A549 (cell line): ENCODE data around the gene MUC6. TPM values are rescaled to one million over a fixed set of nuclear protein-coding genes. Genes with fewer than 3 reads are reported as not detected.

ENCODE experiments used
- ATAC-seq, 2 experiments: fragments of 200-7000 bp in 1 of 2; fragments of >200 bp in 1 of 2; cut with Nextera tagmentation in 1 of 2; cut with Tn5 transposase in 1 of 2; 3 replicates each; pipeline versions ENCODE4 v1.8.0 to v1.9.1; 2018 to 2020; ENCODE audit warnings: mild to moderate bottlenecking in 1 of 2, moderate library complexity in 1 of 2
- CTCF ChIA-PET: fragments of 300-600 bp; sonication (Branson Sonifier 250); formaldehyde crosslinking; extraction: SDS; loops from one replicate; lab custom pipeline; 2021; ENCODE audit warnings: antibody characterized with exemption, inconsistent platforms; lab: Yijun Ruan, JAX
- POLR2A ChIA-PET: fragments of 350-600 bp; formaldehyde crosslinking; extraction: SDS; loops from one replicate; lab custom pipeline; 2021; ENCODE audit warnings: antibody characterized with exemption, inconsistent platforms; lab: Yijun Ruan, JAX
- DNase-seq, 2 experiments: peaks; one replicate each; pipeline versions ENCODE4 v3.0.0 to v3.0.0-alpha.2; 2011 to 2016; ENCODE audit warnings: low read depth in 1 of 2, low spot score in 1 of 2
- FAIRE-seq: peaks from 2 replicates; lab custom pipeline; 2011; peaks lifted over from hg19 to GRCh38; lab: Jason Lieb, UNC
- H3K27ac ChIP-seq, 2 experiments: fragments of >200 bp; sonication (Bioruptor Twin); formaldehyde crosslinking; 3 replicates each; pipeline ENCODE4 v1.5.1; 2016 to 2017
- H3K4me1 ChIP-seq: fragments of >200 bp; sonication (Bioruptor Twin); formaldehyde crosslinking; 3 replicates; pipeline ENCODE4 v1.6.1; 2016
- H3K4me2 ChIP-seq: fragments of >200 bp; sonication (Bioruptor Twin); formaldehyde crosslinking; 3 replicates; pipeline ENCODE4 v1.6.1; 2016
- H3K4me3 ChIP-seq: fragments of >200 bp; sonication (Bioruptor Twin); formaldehyde crosslinking; 3 replicates; pipeline ENCODE4 v1.5.1; 2016
- H3K9me3 ChIP-seq: fragments of >200 bp; sonication (Bioruptor Twin); formaldehyde crosslinking; 3 replicates; pipeline ENCODE4 v1.6.1; 2016
- BHLHE40 ChIP-seq: IDR thresholded peaks from 2 replicates; pipeline ENCODE4 v1.6.1; 2012; ENCODE audit warnings: low read depth, low read length, inconsistent platforms
- CEBPB ChIP-seq, 2 experiments: fragments of >200 bp in 1 of 2; sonication (Bioruptor Twin) in 1 of 2; formaldehyde crosslinking in 1 of 2; IDR thresholded peaks; 2 replicates each; pipeline ENCODE4 v1.6.1; 2012 to 2016
- CHD4 ChIP-seq: fragments of 200-600 bp; sonication (generic); IDR thresholded peaks from 2 replicates; pipeline ENCODE4 v1.6.1; 2016; ENCODE audit warnings: antibody characterized with exemption, mild to moderate bottlenecking, borderline replicate concordance
- E2F6 ChIP-seq: IDR thresholded peaks from 2 replicates; pipeline ENCODE4 v1.6.1; 2012; ENCODE audit warnings: low read depth, borderline replicate concordance
- EP300 ChIP-seq, 2 experiments: fragments of >200 bp; sonication (Bioruptor Twin); formaldehyde crosslinking; IDR thresholded peaks; 2 replicates in 1 of 2; 3 replicates in 1 of 2; pipeline ENCODE4 v1.6.1; 2016 to 2017
- ESRRA ChIP-seq: fragments of 150-350 bp; IDR thresholded peaks from 2 replicates; pipeline ENCODE4 v1.6.1; 2014; ENCODE audit warnings: mild to moderate bottlenecking, low read length, borderline replicate concordance
- FOSL2 ChIP-seq, 2 experiments: fragments of 450-650 bp in 1 of 2; fragments of >200 bp in 1 of 2; sonication (Bioruptor Twin) in 1 of 2; formaldehyde crosslinking; IDR thresholded peaks; 2 replicates each; pipeline versions ENCODE4 v1.5.0 to v1.6.1; 2016 to 2020; ENCODE audit warnings: mild to moderate bottlenecking in 1 of 2, moderate library complexity in 1 of 2
- FOXS1 ChIP-seq: fragments of 250-450 bp; sonication (Bioruptor Pico); IDR thresholded peaks from 2 replicates; pipeline ENCODE4 v1.5.0; 2020; ENCODE audit warnings: mild to moderate bottlenecking, moderate library complexity
- GATA3 ChIP-seq: IDR thresholded peaks from 2 replicates; pipeline ENCODE4 v1.6.1; 2012; ENCODE audit warnings: borderline replicate concordance
- HDAC2 ChIP-seq: fragments of 200-600 bp; sonication (generic); IDR thresholded peaks from 2 replicates; pipeline ENCODE4 v1.6.1; 2016
- HEYL ChIP-seq: fragments of 250-450 bp; sonication (Bioruptor Pico); IDR thresholded peaks from 2 replicates; pipeline ENCODE4 v1.8.0; 2021; ENCODE audit warnings: mild to moderate bottlenecking, moderate library complexity
- HOXA7 ChIP-seq: fragments of 250-450 bp; sonication (Bioruptor Pico); IDR thresholded peaks from 2 replicates; pipeline ENCODE4 v1.5.0; 2020; ENCODE audit warnings: mild to moderate bottlenecking, moderate library complexity
- HOXB13 ChIP-seq: fragments of 250-450 bp; sonication (Bioruptor Pico); IDR thresholded peaks from 2 replicates; pipeline ENCODE4 v1.5.0; 2020; ENCODE audit warnings: low read depth, mild to moderate bottlenecking, moderate library complexity
- JUN ChIP-seq, 2 experiments: fragments of >200 bp; sonication (Bioruptor Twin); formaldehyde crosslinking; IDR thresholded peaks; 2 replicates in 1 of 2; 3 replicates in 1 of 2; pipeline ENCODE4 v1.6.1; 2016 to 2017
- JUNB ChIP-seq: fragments of >200 bp; sonication (Bioruptor Twin); formaldehyde crosslinking; IDR thresholded peaks from 2 replicates; pipeline ENCODE4 v1.6.1; 2016
- KDM5A ChIP-seq: fragments of 200-600 bp; sonication (generic); IDR thresholded peaks from 2 replicates; pipeline ENCODE4 v1.6.1; 2016; ENCODE audit warnings: antibody characterized with exemption, mild to moderate bottlenecking
- MAFK ChIP-seq: fragments of 450-650 bp; IDR thresholded peaks from 2 replicates; pipeline ENCODE4 v1.6.1; 2014; ENCODE audit not compliant: partially characterized antibody
- MAZ ChIP-seq: fragments of 150-350 bp; IDR thresholded peaks from 2 replicates; pipeline ENCODE4 v1.6.1; 2014; ENCODE audit warnings: antibody characterized with exemption, low read depth, low read length, borderline replicate concordance
- NR3C1 ChIP-seq: fragments of >200 bp; sonication (Bioruptor Twin); formaldehyde crosslinking; IDR thresholded peaks from 3 replicates; pipeline ENCODE4 v1.6.1; 2017
- SMC3 ChIP-seq: fragments of >200 bp; sonication (Bioruptor Twin); formaldehyde crosslinking; IDR thresholded peaks from 3 replicates; pipeline ENCODE4 v1.6.1; 2018; ENCODE audit warnings: inconsistent platforms
- ZC3H11A ChIP-seq: fragments of 450-650 bp; IDR thresholded peaks from 2 replicates; pipeline ENCODE4 v1.6.1; 2014; ENCODE audit warnings: antibody characterized with exemption, mild to moderate bottlenecking
- ZNF302 ChIP-seq: fragments of 250-450 bp; sonication (Bioruptor Pico); IDR thresholded peaks from 2 replicates; pipeline ENCODE4 v1.9.0; 2021; ENCODE audit warnings: inconsistent platforms, mild to moderate bottlenecking, moderate library complexity
- WGBS: methylation state at CpG from one replicate; pipeline ENCODE4 v1.1.6; 2017; ENCODE audit errors: missing lambda C conversion rate; 5-methylcytosine and 5-hydroxymethylcytosine counted together
- polyA plus RNA-seq, 4 experiments: library from polyadenylated mRNA; depleted of rRNA in 3 of 4; stranded (reverse); fragments of >200 nt; fragmentation: RNase III in 1 of 4; extraction: RNeasy Plus Mini Kit Qiagen cat#74134 plus additional on column Dnase treatment in 1 of 4; gene quantifications; 2 replicates in 3 of 4; 3 replicates in 1 of 4; pipeline ENCODE4 v1.2.3, GENCODE V29; 2011 to 2017
- TF ChIP-seq, protein P1 (sequence below): fragments of >200 bp; sonication (Bioruptor Twin); formaldehyde crosslinking; IDR thresholded peaks from 2 replicates; pipeline ENCODE4 v1.6.1; 2016
- TF ChIP-seq, protein P2 (sequence below): IDR thresholded peaks from 2 replicates; pipeline ENCODE4 v1.6.1; 2012
- TF ChIP-seq, protein P3 (sequence below): fragments of 150-350 bp; IDR thresholded peaks from 2 replicates; pipeline ENCODE4 v1.6.1; 2014; ENCODE audit warnings: low read depth, mild to moderate bottlenecking, low read length
- TF ChIP-seq, protein P4 (sequence below): fragments of >200 bp; sonication (Bioruptor Twin); formaldehyde crosslinking; IDR thresholded peaks from 3 replicates; pipeline ENCODE4 v1.5.1; 2016

The MUC6 gene
- polyA plus RNA-seq, 2 of the 4 experiments (the other 2 are of a cell fraction): not detected

DNA sequence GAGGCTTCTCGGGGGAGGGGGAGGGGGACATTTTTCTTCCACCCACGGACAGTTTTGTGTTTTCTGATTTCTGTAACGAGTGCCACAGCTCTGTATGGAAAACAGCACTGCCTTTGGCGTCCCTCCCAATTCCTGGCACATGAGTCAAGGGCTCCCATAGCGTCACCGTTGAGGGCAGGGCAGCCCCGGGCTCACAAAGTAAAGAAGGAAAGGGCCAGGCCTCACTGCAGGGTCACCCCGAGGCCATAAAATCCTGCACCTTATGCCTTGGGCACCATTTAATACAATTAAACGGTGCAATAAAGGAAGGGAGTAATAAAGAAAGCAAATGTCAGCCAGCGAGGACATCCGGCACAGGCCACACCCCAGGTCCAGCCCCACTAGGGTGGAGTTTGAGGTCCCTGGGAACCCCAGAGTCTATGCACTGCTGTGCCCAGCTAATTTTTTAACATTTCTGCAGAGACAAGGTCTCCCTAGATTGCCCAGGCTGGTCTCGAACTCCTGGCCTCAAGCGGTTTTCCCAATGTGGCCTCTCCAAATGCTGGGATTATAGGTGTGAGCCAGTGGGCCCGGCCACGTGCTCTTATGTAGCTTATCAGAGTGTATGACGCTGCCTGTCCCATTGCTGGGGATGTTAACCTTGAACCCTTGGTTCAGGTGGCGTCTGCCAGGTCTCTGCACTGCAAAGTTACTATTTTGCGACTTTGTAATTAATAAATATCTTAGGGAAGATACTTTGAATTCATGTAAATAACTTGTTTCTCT lies 24.5 kb upstream of the MUC6 start:
- WGBS: 32% methylated on average over 18 of the region's 18 CpGs
- peak overlapping the region; percentile 68 to 82 for H3K27ac ChIP-seq

DNA sequence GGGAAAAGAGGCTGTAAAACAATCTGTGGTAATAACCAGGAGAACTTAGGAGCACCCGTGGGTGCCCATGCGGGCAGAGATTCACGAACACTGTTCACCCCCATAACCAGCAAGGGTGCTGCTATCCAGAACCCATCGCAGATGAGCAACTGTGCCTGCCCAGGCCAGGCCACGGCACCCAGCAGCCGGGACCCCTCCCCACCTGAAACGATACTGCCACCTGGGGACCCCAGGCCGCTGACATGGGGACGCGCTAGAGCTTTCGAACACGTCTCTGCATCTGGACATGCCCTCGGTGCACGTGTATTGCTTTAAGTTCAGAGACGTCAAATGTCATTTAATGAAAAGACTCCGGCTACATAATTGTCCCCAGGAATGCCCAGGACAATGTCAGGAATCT lies 23.9 kb upstream of the MUC6 start:
- peak; percentile 15 to 28; a peak in 3 of 6 replicates for ATAC-seq
- POLR2A ChIA-PET: no interaction called here
- Histone ChIP-seq H3K4me2 (peak overlapping the region; percentile 64), H3K4me3 (no peak overlapping the region; the same call in 2 of the 3 replicates), H3K27ac (peak overlapping the region; percentile 68 to 82), H3K4me1 (peaks cover 19% of the 10 kb centered on the region), H3K9me3 (peaks cover 14% of the 10 kb centered on the region)
- TF ChIP-seq HEYL (CRISPR knock-in tag) (no peak), HOXB13 (CRISPR knock-in tag) (0 out of 2 replicates have a peak, but pooled peaks have one; percentile 34)
- FAIRE-seq: no peak
- DNase-seq: no peak
- CTCF ChIA-PET: interaction anchor here (1.5 to 4.3 kb wide), 2 partner anchors 10 to 212 kb away, joined by 3 to 28 read pairs; no protein-coding TSS in a partner anchor
- WGBS: 77% methylated on average over 16 of the region's 16 CpGs

More for the DNA sequence above, 24.5 kb upstream of the MUC6 start:
- Histone ChIP-seq H3K4me2 (peak overlapping the region; percentile 64), H3K4me3 (no peak overlapping the region; the same call in 2 of the 3 replicates), H3K4me1 (peaks cover 19% of the 10 kb centered on the region), H3K9me3 (peaks cover 14% of the 10 kb centered on the region)
- ChIA-PET POLR2A (no interaction called here), CTCF (interaction anchor here (1.5 to 4.3 kb wide), 2 partner anchors 10 to 212 kb away, joined by 3 to 28 read pairs; no protein-coding TSS in a partner anchor)
- DNase-seq: peak; percentile 83 to 89
- TF ChIP-seq, protein P1, sequence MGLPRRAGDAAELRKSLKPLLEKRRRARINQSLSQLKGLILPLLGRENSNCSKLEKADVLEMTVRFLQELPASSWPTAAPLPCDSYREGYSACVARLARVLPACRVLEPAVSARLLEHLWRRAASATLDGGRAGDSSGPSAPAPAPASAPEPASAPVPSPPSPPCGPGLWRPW: no peak
- TF ChIP-seq, protein P2, sequence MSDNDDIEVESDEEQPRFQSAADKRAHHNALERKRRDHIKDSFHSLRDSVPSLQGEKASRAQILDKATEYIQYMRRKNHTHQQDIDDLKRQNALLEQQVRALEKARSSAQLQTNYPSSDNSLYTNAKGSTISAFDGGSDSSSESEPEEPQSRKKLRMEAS: peak; percentile 47; the same call in 1 of the 2 replicates
- 0 out of 2 replicates have a peak, but pooled peaks have one; percentile 21 for TF ChIP-seq JUNB
- no peak for TF ChIP-seq MAZ
- TF ChIP-seq CHD4: no peak
- TF ChIP-seq FOSL2 (IDR thresholded peaks at IDR 0.05): no peak
- peak; percentile 78 for TF ChIP-seq FOSL2 (CRISPR knock-in tag; IDR thresholded peaks at IDR 0.05)
- 0 out of 2 replicates have a peak, but pooled peaks have one; percentile 24 for TF ChIP-seq E2F6
- peak in 1 of 2 experiments; percentile 44; a peak in 2 of 5 replicates for TF ChIP-seq JUN (IDR thresholded peaks at IDR 0.05)
- TF ChIP-seq MAFK: no peak
- 0 out of 5 replicates have a peak, but pooled peaks of 1 of the 2 experiments have one; percentile 45 for TF ChIP-seq EP300 (IDR thresholded peaks at IDR 0.05)
- peak; percentile 44 for TF ChIP-seq GATA3
- peak; percentile 32 for FAIRE-seq
- ATAC-seq: peak; percentile 89 to 91

DNA sequence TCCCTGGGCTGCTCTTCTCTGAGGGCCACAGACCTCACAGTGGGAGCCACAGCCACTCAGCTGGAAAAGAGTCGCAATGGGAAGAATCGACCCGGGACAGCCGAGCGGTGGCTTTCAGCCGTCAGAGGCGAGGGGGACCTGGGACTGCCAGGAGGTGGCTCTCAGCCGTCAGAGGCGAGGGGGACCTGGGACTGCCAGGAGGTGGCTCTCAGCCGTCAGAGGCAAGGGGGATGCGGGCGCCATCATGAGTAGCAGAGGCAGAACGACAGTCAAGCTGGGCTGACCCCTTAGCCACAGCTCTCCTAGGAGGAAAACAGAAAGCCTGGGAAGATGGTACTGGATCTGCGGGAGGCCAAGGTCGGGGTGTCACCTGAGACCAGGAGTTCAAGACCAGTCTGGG lies 23.2 kb upstream of the MUC6 start:
- DNase-seq: no peak
- CTCF ChIA-PET: interaction anchor here (1.5 to 4.3 kb wide), 2 partner anchors 9 to 211 kb away, joined by 3 to 28 read pairs; no protein-coding TSS in a partner anchor
- no peak overlapping the region for H3K4me3 ChIP-seq
- peak overlapping the region; percentile 68 to 82; a peak in 5 of 6 replicates for H3K27ac ChIP-seq
- 94% methylated on average over 15 of the region's 15 CpGs for WGBS
- ATAC-seq: no peak
- POLR2A ChIA-PET: no interaction called here
- no peak for TF ChIP-seq HDAC2
- TF ChIP-seq, protein P3, sequence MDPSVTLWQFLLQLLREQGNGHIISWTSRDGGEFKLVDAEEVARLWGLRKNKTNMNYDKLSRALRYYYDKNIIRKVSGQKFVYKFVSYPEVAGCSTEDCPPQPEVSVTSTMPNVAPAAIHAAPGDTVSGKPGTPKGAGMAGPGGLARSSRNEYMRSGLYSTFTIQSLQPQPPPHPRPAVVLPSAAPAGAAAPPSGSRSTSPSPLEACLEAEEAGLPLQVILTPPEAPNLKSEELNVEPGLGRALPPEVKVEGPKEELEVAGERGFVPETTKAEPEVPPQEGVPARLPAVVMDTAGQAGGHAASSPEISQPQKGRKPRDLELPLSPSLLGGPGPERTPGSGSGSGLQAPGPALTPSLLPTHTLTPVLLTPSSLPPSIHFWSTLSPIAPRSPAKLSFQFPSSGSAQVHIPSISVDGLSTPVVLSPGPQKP: no peak
- TF ChIP-seq ZC3H11A: no peak
- TF ChIP-seq HOXA7 (CRISPR knock-in tag): no peak
- TF ChIP-seq NR3C1: no peak
- no peak for TF ChIP-seq BHLHE40
- TF ChIP-seq, protein P4, sequence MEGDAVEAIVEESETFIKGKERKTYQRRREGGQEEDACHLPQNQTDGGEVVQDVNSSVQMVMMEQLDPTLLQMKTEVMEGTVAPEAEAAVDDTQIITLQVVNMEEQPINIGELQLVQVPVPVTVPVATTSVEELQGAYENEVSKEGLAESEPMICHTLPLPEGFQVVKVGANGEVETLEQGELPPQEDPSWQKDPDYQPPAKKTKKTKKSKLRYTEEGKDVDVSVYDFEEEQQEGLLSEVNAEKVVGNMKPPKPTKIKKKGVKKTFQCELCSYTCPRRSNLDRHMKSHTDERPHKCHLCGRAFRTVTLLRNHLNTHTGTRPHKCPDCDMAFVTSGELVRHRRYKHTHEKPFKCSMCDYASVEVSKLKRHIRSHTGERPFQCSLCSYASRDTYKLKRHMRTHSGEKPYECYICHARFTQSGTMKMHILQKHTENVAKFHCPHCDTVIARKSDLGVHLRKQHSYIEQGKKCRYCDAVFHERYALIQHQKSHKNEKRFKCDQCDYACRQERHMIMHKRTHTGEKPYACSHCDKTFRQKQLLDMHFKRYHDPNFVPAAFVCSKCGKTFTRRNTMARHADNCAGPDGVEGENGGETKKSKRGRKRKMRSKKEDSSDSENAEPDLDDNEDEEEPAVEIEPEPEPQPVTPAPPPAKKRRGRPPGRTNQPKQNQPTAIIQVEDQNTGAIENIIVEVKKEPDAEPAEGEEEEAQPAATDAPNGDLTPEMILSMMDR: no peak
- no peak for TF ChIP-seq CEBPB (IDR thresholded peaks at IDR 0.05)
- TF ChIP-seq ESRRA: no peak
- no peak for TF ChIP-seq JUN (IDR thresholded peaks at IDR 0.05)
- TF ChIP-seq SMC3: no peak
- TF ChIP-seq HEYL (CRISPR knock-in tag): no peak
- TF ChIP-seq ZNF302: no peak
- TF ChIP-seq JUNB: no peak
- no peak for TF ChIP-seq FOXS1 (CRISPR knock-in tag)
- TF ChIP-seq HOXB13 (CRISPR knock-in tag): no peak
- TF ChIP-seq KDM5A: no peak
- H3K4me1 ChIP-seq: peaks cover 22% of the 10 kb centered on the region
- FAIRE-seq: no peak
- peaks cover 14% of the 10 kb centered on the region for H3K9me3 ChIP-seq
- no peak overlapping the region for H3K4me2 ChIP-seq
